GM15510 (cell line): Measurements from ENCODE around the gene MIR17HG.

Experiments used
- POLR2A ChIP-seq: IDR thresholded peaks from 3 replicates; pipeline ENCODE4 v1.6.1; 2011; ENCODE audit warnings: borderline replicate concordance; ENCODE audit not compliant: insufficient read length; ENCODE audit errors: extremely low read depth

MIR17HG gene

GRCh38 chr13:91328726-91329125 lies 18.8 kb upstream of the MIR17HG start:
- TF ChIP-seq POLR2A = no peak

- TF ChIP-seq POLR2A = no peak
These were observed 17.8 kb upstream of the MIR17HG start for GRCh38 chr13:91329733-91330132.

- TF ChIP-seq POLR2A = no peak
These were observed 16.2 kb upstream of the MIR17HG start for GRCh38 chr13:91331047-91331915.

GRCh38 chr13:91346062-91346461 lies 1.4 kb upstream of the MIR17HG start:
- TF ChIP-seq POLR2A = no peak

GRCh38 chr13:91346850-91347201 lies 661 bp upstream of the MIR17HG start:
- no peak for TF ChIP-seq POLR2A

GRCh38 chr13:91347996-91348905 lies 764 bp downstream of the MIR17HG start:
- TF ChIP-seq POLR2A = peak; percentile 25

- TF ChIP-seq POLR2A = no peak
These were observed 1.5 kb downstream of the MIR17HG start for GRCh38 chr13:91348906-91349435.

- TF ChIP-seq POLR2A = no peak
These were observed 2.8 kb downstream of the MIR17HG start for GRCh38 chr13:91349992-91350911.

- TF ChIP-seq POLR2A = no peak
These were observed 3.6 kb downstream of the MIR17HG start for GRCh38 chr13:91351123-91351522.

GRCh38 chr13:91351980-91352379 lies 4.5 kb downstream of the MIR17HG start:
- no peak for TF ChIP-seq POLR2A

- TF ChIP-seq POLR2A = no peak
These were observed 6.0 kb downstream of the MIR17HG start for GRCh38 chr13:91353494-91353893.

GRCh38 chr13:91355099-91355825 lies 7.8 kb downstream of the MIR17HG start:
- TF ChIP-seq POLR2A = no peak

- peak; percentile 8 for TF ChIP-seq POLR2A
These were observed 8.6 kb downstream of the MIR17HG start for GRCh38 chr13:91355826-91356710.
